ENCODE data around the gene COLEC11. TPM values are rescaled to one million over a fixed set of nuclear protein-coding genes. Genes with fewer than 3 reads are reported as not detected.

The COLEC11 gene
- total and polyA plus RNA-seq, 9 of the 15 experiments (the other 6 are each of a cell fraction or from before 2014, with no cell fraction given), result 0.32 to 4.3 (median 1.8) TPM

GRCh38 chr2:3604991-3605961, 10.4 kb downstream of the COLEC11 start (continued):
- TF ChIP-seq IRF2 (CRISPR knock-in tag; IDR thresholded peaks at IDR 0.05) (no peak), MTA1 (IDR thresholded peaks at IDR 0.05; ENCODE audit: borderline replicate concordance) (no peak), AFF4 (CRISPR knock-in tag; IDR thresholded peaks at IDR 0.05) (no peak), TGIF2 (CRISPR knock-in tag; IDR thresholded peaks at IDR 0.05) (no peak), ARID1B (IDR thresholded peaks at IDR 0.05) (no peak), TAL1 (IDR thresholded peaks at IDR 0.05) (no peak), THRB (CRISPR knock-in tag; conservative IDR thresholded peaks at IDR 0.05) (0 out of 2 replicates have a peak, but pooled peaks have one; percentile 34), MTA3 (IDR thresholded peaks at IDR 0.05; ENCODE audit: borderline replicate concordance) (no peak), SMARCA4 (IDR thresholded peaks at IDR 0.05) (no peak), PRMT5 (CRISPR knock-in tag; IDR thresholded peaks at IDR 0.05) (no peak), TARDBP (IDR thresholded peaks at IDR 0.05) (no peak), NFATC3 (IDR thresholded peaks at IDR 0.05) (no peak), KDM5B (IDR thresholded peaks at IDR 0.05; ENCODE audit: insufficient replicate concordance, low read depth, low read length) (peak; percentile 52), SMARCC2 (IDR thresholded peaks at IDR 0.05; ENCODE audit: low read depth) (no peak), POLR2AphosphoS2 (IDR thresholded peaks at IDR 0.05; ENCODE audit: low read length) (no peak), DEAF1 (CRISPR knock-in tag; IDR thresholded peaks at IDR 0.05) (no peak), MCM2 (IDR thresholded peaks at IDR 0.05; ENCODE audit: low read depth) (no peak), ZNF253 (CRISPR knock-in tag; conservative IDR thresholded peaks at IDR 0.05) (no peak), WHSC1 (IDR thresholded peaks at IDR 0.05; ENCODE audit: low read length) (no peak), PRPF4 (IDR thresholded peaks at IDR 0.05; ENCODE audit: insufficient read depth, low read depth, low read length, poor library complexity, severe bottlenecking) (no peak), ZC3H8 (IDR thresholded peaks at IDR 0.05) (no peak), PHF21A (IDR thresholded peaks at IDR 0.05; ENCODE audit: borderline replicate concordance, low read depth) (no peak), RBBP5 (IDR thresholded peaks at IDR 0.05; ENCODE audit: borderline replicate concordance, insufficient read depth, low read length, poor library complexity, severe bottlenecking) (no peak)
